Panc1 (cell line): ENCODE measurements around the gene MREG.

Source experiments
- POLR2AphosphoS5 ChIP-seq: IDR thresholded peaks from 2 replicates; pipeline ENCODE4 v1.6.1; 2012; ENCODE audit warnings: mild to moderate bottlenecking, low read depth, low read length, moderate library complexity
- SIN3A ChIP-seq: IDR thresholded peaks from 2 replicates; pipeline ENCODE4 v1.6.1; 2012; ENCODE audit warnings: low read depth, mild to moderate bottlenecking, low read length, moderate library complexity, borderline replicate concordance; ENCODE audit not compliant: insufficient read depth

- no peak for TF ChIP-seq SIN3A
- no peak for TF ChIP-seq POLR2AphosphoS5
These were observed 39.1 kb upstream of the MREG start for GRCh38 chr2:216052420-216052819.
